ENCODE results near the gene ZNF133.

DNA sequence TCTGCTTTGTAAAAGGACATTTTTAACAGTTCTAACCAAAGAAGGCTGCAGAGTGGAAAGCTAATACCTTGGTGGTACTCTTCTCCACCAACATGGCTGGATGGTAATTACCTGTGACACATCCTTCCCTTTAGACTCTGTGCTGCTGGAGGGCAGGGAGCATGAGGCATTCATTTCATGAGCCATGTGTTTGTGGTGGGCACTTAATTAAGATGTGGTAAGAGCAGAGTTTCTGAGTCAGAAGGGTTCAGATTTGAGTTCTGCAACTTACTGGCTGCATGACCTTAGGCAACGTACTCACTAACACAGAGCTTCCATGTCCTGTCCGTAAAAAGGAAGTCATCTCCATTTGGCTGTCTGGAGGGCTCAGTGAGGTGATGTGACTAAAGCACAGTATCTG, 9.1 kb upstream of the ZNF133 start:
- TF ChIP-seq CTCF (IDR thresholded peaks at IDR 0.05) = no peak
- TF ChIP-seq POLR2A (IDR thresholded peaks at IDR 0.05) = no peak
- no peak for TF ChIP-seq POLR2AphosphoS5 (IDR thresholded peaks at IDR 0.05)
